GM21390 (cell line): ENCODE results near the gene BMP8A.
"Not testable (repeated sequence)": the region's sequence is repeated elsewhere in the genome, so short reads cannot be mapped to it uniquely, and the experiment has no call there.

Source experiments
- ATAC-seq: cut with Tn5 transposase; IDR thresholded peaks from one replicate; pipeline ENCODE4 v1.9.1; 2021; ENCODE audit not compliant: unreplicated experiment

The BMP8A gene

DNA sequence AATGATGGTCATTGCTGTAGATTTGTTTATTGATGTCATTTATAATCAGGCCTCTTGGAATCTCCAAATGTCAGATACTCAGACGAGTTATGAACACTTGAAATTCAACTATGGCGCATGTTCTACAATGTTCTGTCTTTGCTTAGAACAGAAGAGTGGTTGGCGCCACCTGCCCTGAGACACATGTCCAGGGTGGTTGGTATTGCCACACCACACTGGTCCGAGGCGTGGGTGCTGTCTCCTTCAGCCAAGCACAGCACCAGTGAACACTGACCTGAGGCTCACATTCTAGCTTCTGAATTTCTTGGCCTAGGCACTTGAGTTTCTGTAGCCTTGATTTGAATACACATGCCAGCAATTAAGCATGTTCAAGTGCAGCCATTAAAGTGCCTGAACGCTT is 10.1 kb upstream of the BMP8A start:
- no peak for ATAC-seq

DNA sequence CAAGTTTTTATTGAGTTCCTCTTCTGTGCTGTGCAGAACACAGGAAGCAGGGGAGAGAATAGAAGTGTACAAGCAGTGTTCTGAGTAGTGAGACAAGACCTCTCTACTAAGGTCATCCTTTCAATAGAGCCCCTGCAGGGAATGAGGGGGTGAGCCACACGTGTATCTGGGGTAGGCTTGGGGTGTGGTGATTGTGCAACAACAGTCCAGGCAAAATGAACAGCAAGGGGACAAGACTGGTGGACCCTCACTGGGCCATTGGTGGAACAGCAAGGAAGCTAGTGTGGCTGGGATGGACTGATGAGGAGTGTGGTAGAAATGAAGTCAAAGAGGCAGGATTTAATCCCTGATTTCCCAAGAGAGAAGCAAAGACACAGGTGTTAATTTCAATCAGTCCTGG is 8.2 kb upstream of the BMP8A start:
- no peak for ATAC-seq

DNA sequence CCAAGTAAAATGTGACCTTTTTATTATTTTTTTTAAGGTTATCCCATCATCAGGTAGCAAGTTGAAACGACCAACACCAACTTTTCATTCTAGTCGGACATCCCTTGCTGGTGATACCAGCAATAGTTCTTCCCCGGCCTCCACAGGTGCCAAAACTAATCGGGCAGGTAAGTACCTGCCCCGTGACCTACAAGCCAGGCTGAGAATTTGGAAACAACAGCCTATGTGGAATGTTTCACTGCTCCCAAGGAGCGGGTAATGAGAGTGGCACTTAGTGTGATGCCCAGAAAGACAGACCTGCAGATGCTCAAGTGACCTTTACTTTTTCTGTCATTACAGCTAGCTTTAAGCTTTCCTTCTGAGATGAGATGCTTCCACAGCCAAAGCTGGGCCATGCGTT is 6.9 kb upstream of the BMP8A start:
- no peak for ATAC-seq

DNA sequence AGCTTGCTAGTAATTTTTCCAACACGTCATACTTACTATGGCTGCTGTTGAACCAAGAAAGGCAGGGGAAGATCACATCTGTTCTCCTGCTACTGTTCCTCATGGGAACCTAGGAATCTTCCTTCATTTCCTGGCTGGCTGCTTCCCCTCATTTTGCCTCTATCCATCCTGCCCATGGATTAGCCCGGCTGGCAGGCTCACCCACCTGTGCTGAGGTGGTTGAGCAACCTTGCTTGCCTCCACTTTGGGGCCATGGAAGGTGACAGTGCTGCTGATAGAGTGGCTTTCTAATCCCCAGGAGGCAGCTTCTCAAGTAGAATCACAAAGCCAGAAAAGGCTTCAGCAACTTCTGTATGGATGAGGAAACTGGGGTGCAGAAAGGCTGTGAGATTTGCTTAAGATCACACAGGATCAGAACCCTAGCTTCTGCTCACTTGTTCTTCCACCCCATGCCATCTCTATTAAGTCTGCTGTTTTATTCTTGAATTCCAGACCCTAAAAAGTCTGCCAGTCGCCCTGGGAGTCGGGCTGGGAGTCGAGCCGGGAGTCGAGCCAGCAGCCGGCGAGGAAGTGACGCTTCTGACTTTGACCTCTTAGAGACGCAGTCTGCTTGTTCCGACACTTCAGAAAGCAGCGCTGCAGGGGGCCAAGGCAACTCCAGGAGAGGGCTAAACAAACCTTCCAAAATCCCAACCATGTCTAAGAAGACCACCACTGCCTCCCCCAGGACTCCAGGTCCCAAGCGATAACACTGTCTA is 6.2 kb upstream of the BMP8A start:
- ATAC-seq = no peak

DNA sequence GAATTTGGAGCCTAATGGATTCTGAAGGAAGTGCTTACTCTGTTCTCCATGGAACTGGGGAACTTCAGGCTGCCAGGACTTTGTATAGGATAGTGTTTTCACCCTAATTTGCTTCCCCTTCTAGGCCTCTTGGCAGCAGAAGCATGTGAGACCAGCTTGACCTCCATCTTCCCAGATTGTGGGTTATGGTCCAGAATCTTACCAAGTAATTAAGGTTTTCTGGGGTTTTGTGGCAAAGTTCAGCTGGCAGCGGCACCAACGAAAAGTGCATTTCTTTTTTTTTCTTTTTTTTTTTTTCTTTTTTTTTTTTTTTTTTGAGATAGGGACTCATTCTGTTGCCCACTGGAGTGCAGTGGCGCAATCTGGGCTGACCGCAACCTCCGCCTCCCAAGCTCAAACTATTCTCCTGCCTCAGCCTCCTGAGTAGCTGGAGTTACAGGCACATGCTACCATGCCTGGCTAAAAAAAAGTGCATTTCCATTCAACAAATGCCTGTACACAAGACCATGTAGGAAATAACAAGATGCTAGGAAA is 3.4 kb upstream of the BMP8A start:
- no peak for ATAC-seq

DNA sequence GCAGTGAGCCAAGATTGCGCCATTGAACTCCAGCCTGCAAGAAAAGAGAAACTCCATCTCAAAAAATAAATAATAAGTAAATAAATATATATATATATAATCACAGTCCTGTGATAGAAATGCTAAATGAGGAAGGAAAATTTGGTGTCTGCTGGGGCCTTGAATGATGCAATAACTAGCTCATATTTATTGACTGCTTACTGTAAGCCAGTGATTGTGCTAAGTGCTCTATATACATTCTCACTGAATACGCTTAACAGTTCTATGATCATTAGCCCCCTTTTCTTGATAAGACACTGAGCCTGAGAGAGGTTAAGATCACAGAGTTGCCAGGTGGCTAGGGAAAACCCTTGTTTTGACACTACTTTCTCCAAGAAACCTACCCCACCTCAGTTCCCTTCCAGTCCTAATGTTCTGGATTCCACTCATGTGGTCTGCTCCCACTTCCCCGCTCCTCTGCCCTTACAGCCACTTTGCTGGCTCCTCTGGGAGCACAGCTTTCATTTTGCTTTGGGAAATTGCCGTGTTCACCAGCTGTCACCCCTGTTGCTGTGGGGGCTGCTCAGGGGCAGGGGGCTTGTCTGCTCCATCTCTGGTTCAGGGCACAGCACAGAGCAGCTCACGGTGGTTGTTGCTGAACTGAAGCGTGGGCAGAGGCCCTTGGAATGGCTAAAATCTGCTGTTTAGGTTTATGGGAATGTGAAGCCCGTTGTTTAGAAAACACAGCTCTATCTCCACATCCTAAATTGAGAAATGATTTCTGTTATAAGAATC is 2.5 kb upstream of the BMP8A start:
- no peak for ATAC-seq

DNA sequence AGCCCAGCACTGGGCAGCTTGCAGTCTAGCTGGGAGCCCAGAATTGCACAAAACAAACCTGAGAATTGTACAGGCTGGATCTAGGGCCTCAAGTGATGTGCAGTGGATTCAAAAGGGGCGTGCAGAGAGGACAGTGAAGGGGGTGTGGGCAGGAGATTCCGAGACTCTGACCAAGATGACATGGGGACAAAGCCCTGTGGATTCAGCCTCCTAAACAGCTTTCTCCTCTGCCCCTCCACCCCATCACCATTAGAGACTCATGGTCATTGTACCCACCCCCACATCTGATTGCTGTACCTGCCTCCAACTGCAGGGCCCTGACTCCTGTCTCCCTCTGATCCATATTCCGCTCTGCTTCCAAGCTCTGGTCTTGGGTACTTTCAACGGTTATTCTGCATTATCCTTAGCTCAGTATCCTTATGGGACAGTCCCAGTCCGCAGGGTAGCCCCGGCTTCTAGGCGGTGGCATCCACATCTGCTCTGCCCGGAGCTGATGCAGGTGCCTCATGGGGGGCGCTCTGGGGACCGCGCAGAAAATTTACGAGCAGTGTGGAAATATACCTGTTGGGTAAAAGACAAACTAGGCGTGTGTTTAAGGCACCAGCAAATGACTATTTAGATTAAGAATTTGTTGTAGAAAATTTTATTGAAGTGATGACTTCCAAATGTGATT is 1.7 kb upstream of the BMP8A start:
- no peak for ATAC-seq

DNA sequence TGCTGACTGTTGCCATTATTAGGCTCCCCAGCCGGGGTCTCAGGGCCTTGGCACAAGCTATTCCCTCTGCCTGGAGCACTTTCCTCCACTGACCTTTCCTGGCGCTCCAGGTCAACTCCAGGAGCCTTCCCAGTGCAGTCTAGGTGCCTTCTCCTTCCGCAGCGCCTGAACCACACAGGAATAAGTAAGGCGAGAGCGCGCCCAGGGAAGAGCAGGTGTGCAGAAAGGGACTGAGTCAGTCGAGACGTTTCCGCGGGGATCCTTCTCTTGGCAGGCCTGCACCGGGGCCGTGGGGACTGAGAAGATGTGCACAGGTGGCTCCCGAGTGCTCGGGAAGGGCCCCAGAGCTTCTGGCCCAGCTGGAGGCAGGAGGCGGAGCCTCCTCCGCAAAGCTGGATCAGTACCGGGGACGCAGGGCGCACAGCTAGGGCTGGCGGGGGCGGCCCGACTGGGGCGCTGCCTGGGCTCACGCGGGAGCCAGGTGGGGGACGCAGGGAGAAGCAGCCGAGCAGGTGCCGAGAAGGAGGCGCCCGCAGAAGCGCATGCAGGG is 765 bp upstream of the BMP8A start:
- ATAC-seq = peak; percentile 24

DNA sequence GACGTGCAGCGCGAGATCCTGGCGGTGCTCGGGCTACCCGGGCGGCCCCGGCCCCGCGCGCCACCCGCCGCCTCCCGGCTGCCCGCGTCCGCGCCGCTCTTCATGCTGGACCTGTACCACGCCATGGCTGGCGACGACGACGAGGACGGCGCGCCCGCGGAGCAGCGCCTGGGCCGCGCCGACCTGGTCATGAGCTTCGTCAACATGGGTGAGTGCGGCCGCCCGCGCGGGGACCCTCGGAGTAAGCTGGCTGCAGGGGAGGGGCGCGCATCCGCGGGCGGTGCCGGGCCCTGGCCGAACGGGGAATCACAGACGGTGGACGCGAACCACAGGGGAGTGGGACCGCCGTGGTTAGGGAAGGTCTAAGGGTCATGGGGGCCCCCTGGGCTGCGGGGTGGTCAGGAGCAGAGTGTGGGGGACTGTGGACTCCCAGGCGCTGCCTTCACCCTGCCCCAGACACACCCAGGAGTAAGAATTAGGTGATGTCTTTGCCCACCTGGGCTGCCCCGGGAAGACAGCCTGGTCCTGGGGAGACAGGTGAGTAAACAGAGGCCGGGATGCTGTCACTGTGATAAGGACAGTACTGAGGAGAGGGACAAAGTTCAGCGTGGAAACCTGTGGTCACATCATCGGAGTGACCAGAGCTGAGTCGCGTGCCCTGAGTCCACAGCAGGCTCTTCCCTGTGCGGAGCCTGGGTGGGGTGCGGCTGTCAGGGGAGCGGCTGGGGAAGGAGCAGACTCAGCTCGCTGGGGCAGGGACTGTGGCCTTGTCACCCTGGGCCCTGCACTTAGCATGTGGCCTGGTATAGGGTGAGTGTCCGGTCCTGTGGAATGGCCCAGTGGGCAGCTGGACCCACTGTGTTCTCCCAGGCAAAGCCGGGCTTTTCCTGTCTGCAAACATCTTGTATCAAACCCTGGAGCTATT is 944 bp downstream of the BMP8A start:
- ATAC-seq = not testable (repeated sequence)

DNA sequence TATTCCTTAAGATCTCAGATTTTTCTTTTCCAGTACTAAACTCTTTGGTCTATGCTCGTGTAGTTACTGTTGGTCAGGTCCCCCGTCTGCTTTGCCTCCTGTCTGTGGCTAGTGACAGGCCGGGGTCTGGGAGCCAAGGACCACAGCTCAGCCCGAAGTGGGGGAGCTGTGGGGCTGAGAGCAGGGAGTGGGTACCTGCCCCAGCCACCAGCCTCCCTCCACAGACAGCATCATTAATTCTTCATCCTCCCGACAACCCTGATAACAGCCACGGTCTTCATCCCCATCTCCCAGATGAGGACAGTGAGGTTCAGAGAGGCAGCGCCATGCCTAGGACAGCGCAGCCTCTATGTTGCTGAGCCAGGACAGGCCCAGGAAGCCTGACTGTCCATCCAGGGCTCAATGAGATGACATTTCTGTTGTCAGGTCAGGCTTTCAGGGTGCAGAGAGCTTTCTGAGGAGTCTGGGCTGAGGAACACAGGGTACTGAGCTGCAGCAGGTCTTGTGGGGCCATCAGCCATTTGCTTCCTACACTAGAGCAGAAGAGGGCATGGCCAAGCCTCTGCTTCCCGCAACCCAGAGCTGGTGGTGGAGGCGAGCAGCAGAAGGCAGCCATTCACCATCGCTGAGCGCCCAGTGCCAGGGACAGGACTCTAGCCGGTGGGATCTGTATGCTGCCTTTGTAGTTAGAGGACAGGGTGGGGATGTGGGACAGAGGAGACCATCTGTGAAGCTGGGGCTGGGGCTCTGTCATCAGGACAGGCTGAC is 1.8 kb downstream of the BMP8A start:
- not testable (repeated sequence) for ATAC-seq

DNA sequence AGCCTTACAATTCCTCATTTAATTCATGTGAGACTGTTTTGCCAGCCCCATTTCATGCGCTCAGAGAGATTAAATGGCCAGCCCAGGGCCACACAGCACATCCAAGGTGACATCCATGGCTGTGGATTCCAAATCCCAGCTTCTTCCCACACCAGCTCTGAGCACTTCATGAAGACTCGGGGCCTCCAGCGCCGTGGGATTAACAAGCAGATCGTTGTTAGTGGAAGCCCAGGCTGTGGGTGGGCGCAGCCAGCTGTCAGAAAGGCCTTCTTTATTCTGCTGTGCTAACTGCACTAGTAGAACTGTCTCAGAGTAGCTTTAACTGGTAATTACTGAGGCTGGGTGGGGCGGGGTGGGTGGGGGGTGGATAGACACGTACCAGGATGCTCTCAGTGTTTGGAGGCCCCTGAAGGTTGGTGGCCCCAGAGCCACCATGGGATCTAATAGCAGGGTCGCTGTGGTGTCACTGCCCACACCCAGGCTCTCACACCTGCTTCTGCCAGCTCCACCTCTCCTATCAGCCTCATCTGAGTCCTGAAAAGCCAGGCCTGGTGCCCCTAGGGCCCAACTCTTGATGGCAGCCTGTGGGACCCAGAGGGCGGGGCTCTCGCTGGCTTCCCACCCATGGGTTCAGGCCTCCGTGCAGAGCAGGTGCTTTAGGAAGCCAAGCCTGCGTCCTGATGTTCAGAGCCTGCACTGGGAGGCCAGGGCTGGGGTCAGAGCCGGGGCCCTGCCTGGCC is 3.4 kb downstream of the BMP8A start:
- no peak for ATAC-seq

DNA sequence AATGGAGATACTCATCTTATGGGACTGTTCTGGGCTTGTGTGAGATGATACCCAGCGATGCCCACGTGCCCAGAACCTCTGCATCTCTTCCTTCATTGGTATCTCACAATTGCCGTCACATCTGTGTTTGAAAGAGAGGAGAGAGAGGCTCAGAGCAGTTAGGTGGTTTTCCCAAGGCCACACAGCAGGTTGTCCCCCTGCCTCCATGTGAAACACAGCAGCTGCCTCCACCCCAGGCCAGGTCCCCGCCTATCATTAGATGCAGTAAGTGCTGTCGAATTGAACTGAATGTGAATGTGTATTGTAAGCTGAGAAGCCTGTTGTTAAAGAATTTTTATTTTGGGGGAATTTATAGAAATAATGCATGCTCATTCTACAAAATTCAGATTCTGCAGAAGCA is 5.1 kb downstream of the BMP8A start:
- not testable (repeated sequence) for ATAC-seq

DNA sequence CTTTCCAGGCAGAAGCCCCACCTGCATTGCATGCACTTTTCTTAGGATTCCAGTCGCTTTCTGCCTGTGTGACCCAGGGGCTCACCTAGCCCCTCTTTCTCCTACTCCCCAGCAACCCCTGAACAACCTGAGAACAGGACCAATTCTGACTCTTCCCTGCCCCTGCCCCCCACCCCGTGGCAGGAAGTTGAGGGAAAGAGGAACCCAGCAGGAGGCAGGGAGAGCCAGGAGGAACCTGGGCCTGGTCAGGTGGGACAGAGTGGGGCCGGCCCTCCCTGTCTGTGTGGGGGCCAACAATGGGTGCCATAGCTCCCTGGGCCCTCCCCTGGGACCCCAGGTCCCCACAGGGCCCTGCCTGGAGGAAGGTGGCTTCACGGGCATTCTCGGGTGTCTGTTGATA is 6.1 kb downstream of the BMP8A start:
- no peak for ATAC-seq

DNA sequence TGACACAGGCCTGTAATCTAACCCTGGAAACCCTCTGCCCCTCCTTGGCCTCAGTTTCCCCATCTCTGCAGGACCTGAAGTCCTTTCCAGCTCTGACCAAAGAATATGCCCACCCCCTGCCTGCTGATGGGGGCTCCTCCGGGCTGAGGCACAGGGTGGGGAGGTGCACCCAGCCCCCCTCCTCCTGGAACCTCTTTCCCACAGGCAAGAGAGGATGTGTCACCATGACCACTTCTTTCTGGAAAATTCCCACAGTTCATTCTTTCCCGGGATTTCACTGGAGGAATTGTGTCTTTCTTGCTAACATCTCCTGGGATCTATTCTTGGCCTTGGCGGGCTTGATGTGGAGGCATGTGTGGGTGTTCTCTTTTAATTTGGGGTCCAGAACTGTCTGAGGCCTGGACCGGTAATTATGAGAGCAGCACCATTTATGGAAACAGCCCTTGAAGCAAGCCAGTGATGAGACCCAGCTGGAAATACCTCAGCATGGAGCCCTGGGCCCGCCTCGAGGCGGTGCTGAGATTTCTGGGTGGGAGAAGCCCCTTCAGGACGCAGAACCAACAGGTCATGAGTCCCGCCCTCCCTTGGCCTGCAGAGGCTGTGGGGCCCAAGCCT is 6.8 kb downstream of the BMP8A start:
- ATAC-seq = not testable (repeated sequence)

DNA sequence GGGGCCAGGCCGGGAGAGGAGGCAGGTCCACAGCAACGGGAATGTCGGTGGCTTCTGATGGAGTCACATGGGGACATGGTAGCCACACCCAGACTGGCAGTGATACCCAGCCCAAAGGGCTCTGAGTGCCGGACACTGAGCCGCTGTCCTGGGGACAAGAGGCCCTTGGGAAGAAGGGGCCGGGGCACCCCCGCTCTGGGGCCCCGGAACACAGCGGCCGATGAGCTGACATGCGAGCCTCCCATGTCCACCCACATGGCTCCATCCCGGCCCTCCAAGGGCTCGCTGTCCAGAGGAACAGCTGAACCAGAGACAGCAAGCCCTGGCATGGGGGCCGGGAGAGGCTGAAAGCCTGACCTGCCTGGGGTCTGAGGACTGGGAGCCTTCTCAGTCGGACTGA is 7.4 kb downstream of the BMP8A start:
- not testable (repeated sequence) for ATAC-seq

DNA sequence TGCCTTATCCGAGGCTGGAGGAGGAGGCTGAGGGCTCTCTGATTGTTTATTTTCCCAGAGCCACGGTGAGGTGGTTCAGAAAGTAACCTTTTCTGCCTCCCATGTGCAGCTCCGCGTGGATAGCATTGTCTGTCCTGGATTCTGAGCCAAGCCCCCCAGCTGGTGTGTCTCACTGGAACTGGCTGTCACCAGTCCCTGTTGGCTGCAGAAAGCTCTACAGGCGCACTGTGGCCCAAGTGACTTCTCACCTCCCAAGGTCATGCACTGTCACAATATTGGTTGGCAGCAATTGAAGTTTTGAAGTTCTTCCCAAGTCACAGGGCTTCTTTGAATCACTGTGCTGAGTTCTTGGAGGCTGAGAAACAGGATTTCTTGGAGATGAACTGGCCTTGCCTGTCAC is 8.2 kb downstream of the BMP8A start:
- no peak for ATAC-seq

DNA sequence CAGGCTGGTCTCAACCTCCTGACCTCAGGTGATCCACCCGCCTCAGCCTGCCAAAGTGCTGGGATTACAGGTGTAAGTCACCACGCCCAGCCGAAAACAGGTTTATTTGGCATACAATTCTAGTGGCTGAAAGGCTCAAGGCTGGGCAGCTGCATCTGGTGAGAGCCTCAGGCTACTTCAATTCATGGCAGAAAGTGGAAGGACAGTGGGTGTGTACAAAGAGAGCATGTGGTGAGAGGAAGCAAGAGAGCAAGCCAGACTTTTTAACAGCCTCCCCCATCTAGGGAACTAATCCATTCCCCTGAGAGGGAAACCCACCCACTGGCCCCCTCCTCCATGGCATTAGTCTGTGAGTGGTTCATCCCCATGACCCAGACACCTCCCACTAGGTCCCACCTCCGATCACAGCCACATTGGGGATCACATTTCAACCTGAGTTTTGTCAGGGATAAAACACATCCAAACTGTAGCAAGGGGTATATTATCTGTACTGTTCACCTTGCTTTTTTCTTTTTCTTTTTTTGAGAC is 9.5 kb downstream of the BMP8A start:
- no peak for ATAC-seq

DNA sequence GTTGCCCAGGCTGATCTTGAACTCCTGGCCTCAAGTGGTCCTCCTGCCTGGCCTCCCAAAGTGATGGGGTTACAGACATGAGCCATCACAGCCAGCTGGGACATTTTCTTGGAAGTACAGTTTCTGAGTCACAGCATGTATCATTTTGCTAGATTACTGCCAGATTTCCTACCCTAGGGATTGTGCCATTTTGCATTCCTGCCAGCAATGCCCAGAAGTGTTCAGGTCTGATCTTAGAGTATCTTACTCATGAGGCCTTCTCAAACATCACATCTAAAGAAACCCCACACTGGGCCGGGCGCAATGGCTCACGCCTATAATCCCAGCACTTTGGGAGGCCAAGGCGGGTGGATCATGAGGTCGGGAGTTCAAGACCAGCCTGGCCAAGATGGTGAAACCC is 10.2 kb downstream of the BMP8A start:
- ATAC-seq = no peak
